SHP77 (cell line): ENCODE data around the gene KLHL41.
"Not testable (repeated sequence)": the region's sequence is repeated elsewhere in the genome, so short reads cannot be mapped to it uniquely, and the experiment has no call there.

ENCODE experiments used
- DNase-seq, 2 experiments: peaks; one replicate each; lab custom pipeline; 2025; lab: John Stamatoyannopoulos, UW

Gene KLHL41

GRCh38 chr2:169572189-169572588 lies 62.7 kb downstream of the KLHL41 start:
- no peak for DNase-seq

- DNase-seq, result no peak
Measured at GRCh38 chr2:169572821-169573159, 63.3 kb downstream of the KLHL41 start.

GRCh38 chr2:169573160-169573973 lies 63.9 kb downstream of the KLHL41 start, which contains the start of gene FASTKD1:
TSS of gene FASTKD1 (minus strand) at chr2:169573865. CDS start at chr2:169572029, 1,836 bp downstream.
- DNase-seq, result peak; percentile 80 to 88

- no peak for DNase-seq
Measured at GRCh38 chr2:169573974-169574299, 64.4 kb downstream of the KLHL41 start.

GRCh38 chr2:169574539-169574938 lies 65.0 kb downstream of the KLHL41 start:
- DNase-seq, result not testable (repeated sequence)

GRCh38 chr2:169575264-169575663 lies 65.8 kb downstream of the KLHL41 start:
- not testable (repeated sequence) for DNase-seq
